Mucosa of descending colon (tissue), 3 donors: ENCODE measurements around the gene MPC1. TPM values are rescaled to one million over a fixed set of nuclear protein-coding genes. Genes with fewer than 3 reads are reported as not detected.
"Not testable (repeated sequence)": the region's sequence is repeated elsewhere in the genome, so short reads cannot be mapped to it uniquely, and the experiment has no call there.

Experiments used
- ATAC-seq: fragments of 200-7000 bp; cut with Tn5 transposase; one replicate; pipeline ENCODE4 v1.9.1; 2020; ENCODE audit warnings: mild to moderate bottlenecking, moderate library complexity
- DNase-seq, 3 donors: peaks; one replicate each; pipeline ENCODE4 v3.0.0-alpha.2; 2020
- H3K36me3 ChIP-seq: fragments of 200-600 bp; one replicate; pipeline ENCODE4 v1.8.0; 2021; ENCODE audit warnings: low read depth, mild to moderate bottlenecking
- H3K4me1 ChIP-seq: fragments of 200-600 bp; one replicate; pipeline ENCODE4 v1.8.0; 2021; ENCODE audit warnings: low read depth, mild to moderate bottlenecking
- H3K4me3 ChIP-seq: fragments of 200-600 bp; one replicate; pipeline ENCODE4 v1.8.0; 2021; ENCODE audit warnings: mild to moderate bottlenecking
- H3K9me3 ChIP-seq: fragments of 200-600 bp; one replicate; pipeline ENCODE4 v1.8.0; 2021; ENCODE audit warnings: mild to moderate bottlenecking
- intact Hi-C, 2 donors: fragments of 100-400 bp; cut with DNase I in 1 of 2; cut with micrococcal nuclease in 1 of 2; formaldehyde crosslinking; loops; one replicate each; pipeline versions ENCODE4 v1.11.0 to v1.11.1; 2022; cut with DNase I, micrococcal nuclease
- total RNA-seq, 3 donors: library from RNA; stranded (reverse); fragmentation: NEBNext Ultra II Directional in 2 of 3; extraction: Animal tissue kit (Norgen Biotek cat#: 25700) in 2 of 3; gene quantifications; one replicate each; pipeline versions ENCODE4 v1.2.1 to v1.2.4, GENCODE V29; 2021 to 2023
- TF ChIP-seq, protein P1 (sequence below): fragments of 200-600 bp; IDR thresholded peaks from one replicate; pipeline ENCODE4 v1.8.0; 2022; ENCODE audit warnings: antibody characterized with exemption, mild to moderate bottlenecking
- donor health status: DM: no; HTN: no; CAD: no; lungs with moderate emphysema.
- donor health status: DM: no; HTN: no; CAD: no.
- donor health status: DM: no; HTN: yes; CAD: no.

Gene MPC1
- total RNA-seq, 3 donors from 2014 or later, result 75.0 to 139 (median 117) TPM

DNA sequence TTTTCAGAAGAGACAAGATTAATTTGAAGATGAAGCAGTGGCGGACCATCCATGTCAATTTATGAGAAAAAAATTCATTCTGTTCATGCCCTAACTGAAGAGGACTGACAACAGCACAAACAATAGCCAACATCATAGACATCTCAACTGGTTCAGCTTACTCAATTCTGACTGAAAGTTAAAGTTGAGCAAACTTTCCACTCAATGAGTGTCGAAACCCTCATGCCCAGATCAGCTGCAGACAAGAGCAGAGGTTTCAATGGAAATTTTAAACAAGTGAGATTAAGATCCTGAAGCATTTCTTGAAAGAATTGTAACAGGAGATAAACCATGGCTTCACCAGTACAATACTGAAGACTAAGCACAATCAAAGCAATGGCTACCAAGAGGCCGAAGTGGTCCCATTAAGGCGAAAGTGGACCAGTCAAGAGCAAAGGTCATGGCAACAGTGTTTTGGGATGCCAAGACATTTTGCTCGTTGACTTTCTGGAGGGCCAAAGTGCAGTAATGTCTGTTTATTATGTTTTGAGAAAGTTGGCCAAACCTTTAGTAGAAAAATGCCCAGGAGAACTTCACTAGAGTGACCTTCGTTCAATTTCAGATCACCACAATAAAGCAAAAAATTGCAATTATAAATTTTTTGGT lies 34.3 kb downstream of the MPC1 start:
- Histone ChIP-seq H3K4me3 (no peak overlapping the region), H3K9me3 (peaks cover 6% of the 10 kb centered on the region), H3K36me3 (no peaks in the 10 kb centered on the region), H3K4me1 (peaks cover 8% of the 10 kb centered on the region)
- no peak for DNase-seq
- TF ChIP-seq, protein P1, sequence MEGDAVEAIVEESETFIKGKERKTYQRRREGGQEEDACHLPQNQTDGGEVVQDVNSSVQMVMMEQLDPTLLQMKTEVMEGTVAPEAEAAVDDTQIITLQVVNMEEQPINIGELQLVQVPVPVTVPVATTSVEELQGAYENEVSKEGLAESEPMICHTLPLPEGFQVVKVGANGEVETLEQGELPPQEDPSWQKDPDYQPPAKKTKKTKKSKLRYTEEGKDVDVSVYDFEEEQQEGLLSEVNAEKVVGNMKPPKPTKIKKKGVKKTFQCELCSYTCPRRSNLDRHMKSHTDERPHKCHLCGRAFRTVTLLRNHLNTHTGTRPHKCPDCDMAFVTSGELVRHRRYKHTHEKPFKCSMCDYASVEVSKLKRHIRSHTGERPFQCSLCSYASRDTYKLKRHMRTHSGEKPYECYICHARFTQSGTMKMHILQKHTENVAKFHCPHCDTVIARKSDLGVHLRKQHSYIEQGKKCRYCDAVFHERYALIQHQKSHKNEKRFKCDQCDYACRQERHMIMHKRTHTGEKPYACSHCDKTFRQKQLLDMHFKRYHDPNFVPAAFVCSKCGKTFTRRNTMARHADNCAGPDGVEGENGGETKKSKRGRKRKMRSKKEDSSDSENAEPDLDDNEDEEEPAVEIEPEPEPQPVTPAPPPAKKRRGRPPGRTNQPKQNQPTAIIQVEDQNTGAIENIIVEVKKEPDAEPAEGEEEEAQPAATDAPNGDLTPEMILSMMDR, result no peak
- no peak for ATAC-seq
- intact Hi-C loops, result no loop called here

DNA sequence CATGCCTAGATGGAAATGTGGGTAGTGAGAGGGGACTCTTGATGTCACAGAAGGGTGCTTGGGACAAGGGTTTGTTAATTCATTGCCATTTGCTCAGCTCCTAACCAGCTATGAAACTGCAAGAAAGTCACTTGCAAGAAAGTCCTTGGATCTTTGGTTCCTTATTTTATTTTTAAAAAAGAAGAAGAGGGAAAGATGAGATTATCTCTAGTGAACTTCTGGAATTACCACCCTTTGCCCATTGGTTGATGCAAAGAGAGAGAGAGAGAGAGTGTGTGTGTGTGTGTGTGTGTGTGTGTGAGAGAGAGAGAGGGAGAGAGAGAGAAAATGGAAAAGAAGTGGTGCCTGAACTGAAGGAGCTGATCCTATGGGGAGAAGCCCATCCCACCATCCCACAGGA lies 35.8 kb downstream of the MPC1 start:
- H3K9me3 ChIP-seq, result peaks cover 6% of the 10 kb centered on the region
- no peak for DNase-seq
- TF ChIP-seq, protein P1, result no peak
- no peak overlapping the region for H3K4me3 ChIP-seq
- H3K36me3 ChIP-seq, result no peaks in the 10 kb centered on the region
- intact Hi-C loops, result no loop called here
- no peak for ATAC-seq
- peaks cover 6% of the 10 kb centered on the region for H3K4me1 ChIP-seq

DNA sequence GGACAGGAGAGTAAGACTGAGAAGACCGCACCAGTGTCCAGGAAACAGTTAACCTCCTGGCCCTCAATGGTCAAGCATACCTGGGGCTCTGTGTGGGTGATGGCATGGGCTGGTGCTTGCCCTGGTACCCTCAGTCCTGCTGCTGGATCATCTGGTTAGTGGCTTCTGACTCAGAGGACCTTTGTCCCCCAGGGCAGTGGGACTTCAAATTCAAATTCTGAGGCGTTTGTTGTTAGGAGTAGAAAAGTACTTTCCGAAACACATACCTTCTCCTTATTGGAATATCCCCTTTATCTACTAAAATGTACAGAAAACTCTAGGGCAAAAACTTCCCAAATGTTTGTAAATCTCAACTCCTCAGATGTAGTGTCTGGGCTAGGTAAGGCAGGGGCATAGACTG lies 36.3 kb downstream of the MPC1 start:
- DNase-seq, result no peak
- intact Hi-C loops, result no loop called here
- TF ChIP-seq, protein P1, result no peak
- Histone ChIP-seq H3K36me3 (no peaks in the 10 kb centered on the region), H3K4me1 (peaks cover 6% of the 10 kb centered on the region), H3K4me3 (no peak overlapping the region), H3K9me3 (peaks cover 6% of the 10 kb centered on the region)
- ATAC-seq, result no peak

DNA sequence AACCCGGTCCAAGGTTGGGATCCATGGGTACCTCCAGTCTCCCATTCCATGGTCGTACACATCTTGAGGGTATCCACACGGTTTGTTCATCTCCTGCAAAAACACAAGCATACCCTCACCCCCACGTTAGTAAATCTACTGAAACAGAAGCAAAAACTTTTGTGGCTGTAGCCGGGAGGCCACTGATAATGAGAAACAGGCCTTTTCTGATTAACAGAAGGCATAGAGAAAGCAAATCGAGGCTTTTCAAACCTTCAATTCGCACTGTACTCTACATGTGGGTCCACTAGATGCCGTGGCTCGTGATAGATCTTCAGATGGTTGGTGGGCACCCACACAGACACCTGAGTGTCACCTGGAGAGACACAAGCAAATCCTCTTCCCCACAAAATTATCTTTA lies 37.1 kb downstream of the MPC1 start:
- H3K4me3 ChIP-seq, ATAC-seq, H3K36me3 ChIP-seq, H3K9me3 ChIP-seq, DNase-seq, intact Hi-C loops: not testable (repeated sequence)
- H3K4me1 ChIP-seq, result peaks cover 14% of the 10 kb centered on the region

DNA sequence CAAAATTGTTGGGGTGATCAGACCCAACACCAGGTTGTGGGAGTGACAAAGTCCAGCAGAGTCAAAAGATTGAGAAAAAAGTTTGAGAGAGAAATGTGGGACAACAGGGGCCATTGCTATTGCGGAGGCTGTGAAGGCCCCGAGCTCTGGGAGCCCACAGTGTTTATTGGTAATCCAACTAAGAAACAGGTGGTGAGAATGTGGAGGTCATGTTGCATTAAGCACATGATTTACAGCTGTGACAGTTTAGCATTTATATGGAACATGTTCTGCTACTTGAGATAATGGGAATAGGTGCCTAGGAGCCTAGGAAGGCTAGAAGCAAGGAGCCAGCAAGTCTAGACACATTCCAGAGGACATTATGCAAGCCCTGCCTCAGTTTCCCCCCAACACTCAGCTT lies 37.8 kb downstream of the MPC1 start:
- H3K4me1 ChIP-seq, result peaks cover 20% of the 10 kb centered on the region
- ATAC-seq, H3K36me3 ChIP-seq, intact Hi-C loops, H3K4me3 ChIP-seq, H3K9me3 ChIP-seq, DNase-seq: not testable (repeated sequence)

DNA sequence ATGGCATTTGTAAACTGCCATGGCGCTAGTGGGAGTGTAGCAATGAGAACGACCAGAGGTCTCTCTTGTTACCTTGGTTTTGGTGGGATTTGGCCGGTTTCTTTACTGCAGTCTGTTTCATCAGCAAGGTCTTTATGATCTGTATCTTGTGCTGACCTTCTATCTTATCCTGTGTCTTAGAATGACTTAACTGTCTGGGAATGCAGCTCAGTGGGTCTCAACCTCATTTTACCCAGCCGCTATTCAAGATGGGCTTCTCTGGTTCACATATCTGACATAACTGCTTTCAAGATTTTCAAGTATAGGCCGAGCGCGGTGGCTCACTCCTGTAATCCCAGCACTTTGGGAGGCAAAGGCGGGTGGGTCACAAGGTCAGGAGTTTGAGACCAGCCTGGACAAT lies 38.5 kb downstream of the MPC1 start:
- TF ChIP-seq, protein P1, result no peak
- intact Hi-C loops, result no loop called here
- ATAC-seq, result no peak

DNA sequence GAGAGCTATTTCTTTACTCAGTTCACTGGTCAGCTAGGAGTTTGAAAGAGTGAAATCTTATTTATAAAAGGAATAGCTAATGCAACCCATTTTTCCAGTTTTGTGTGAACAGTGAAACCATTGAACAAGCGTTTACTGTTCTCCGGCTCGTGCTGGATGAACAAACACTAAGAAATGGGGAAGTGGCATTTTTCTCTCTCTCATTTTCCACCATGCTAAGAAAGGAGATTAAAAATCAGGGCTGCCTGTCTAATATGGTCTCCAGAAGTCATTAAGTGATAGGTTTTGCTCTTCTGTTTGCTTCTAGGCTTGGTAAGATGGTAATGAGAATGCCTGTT lies 39.6 kb downstream of the MPC1 start:
- H3K4me1 ChIP-seq, result peaks cover 30% of the 10 kb centered on the region
- H3K4me3 ChIP-seq, result peak overlapping the region; percentile 96
- H3K9me3 ChIP-seq, result no peaks in the 10 kb centered on the region
- no peaks in the 10 kb centered on the region for H3K36me3 ChIP-seq
- TF ChIP-seq, protein P1, result no peak
- ATAC-seq (peak; percentile 3), DNase-seq (no peak)
- intact Hi-C loops, result no loop called here

More for the DNA sequence above, 38.5 kb downstream of the MPC1 start:
- H3K9me3 ChIP-seq, result no peaks in the 10 kb centered on the region
- DNase-seq, result no peak
- H3K4me1 ChIP-seq, result peaks cover 25% of the 10 kb centered on the region
- no peak overlapping the region for H3K4me3 ChIP-seq
- H3K36me3 ChIP-seq, result no peaks in the 10 kb centered on the region
